DND-41 (cell line): Measurements from ENCODE around the gene RRP12.

Experiments used
- EZH2 ChIP-seq: IDR thresholded peaks from 3 replicates; pipeline ENCODE4 v1.6.1; 2012; ENCODE audit warnings: borderline replicate concordance, low read depth, mild to moderate bottlenecking, moderate library complexity, low read length, inconsistent platforms; ENCODE audit not compliant: severe bottlenecking
- TF ChIP-seq, protein P1 (sequence below): IDR thresholded peaks from 2 replicates; pipeline ENCODE4 v1.5.1; 2012; ENCODE audit warnings: borderline replicate concordance, low read length, moderate library complexity, mild to moderate bottlenecking; ENCODE audit not compliant: poor library complexity, severe bottlenecking; ENCODE audit errors: extremely low read depth

DNA sequence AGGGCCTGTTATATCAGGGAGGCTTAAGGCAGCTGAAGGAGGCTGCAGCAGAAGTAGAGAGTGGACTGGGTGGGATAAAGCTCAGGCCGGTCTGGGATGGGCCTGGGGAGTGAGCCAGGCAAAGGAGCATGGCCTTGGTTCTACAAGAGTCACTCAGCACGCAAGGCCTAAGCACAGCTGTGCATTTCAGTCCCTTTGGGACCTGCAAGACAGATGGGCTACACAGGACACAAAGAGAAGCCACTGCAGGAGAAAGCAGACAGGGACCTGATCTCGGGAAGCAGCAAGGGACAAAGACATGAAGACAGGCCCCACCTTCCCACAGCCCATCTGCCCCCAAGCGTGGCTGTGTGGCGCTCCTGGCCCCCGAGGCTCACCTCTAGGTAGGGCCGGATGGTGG lies 29.4 kb downstream of the RRP12 start:
- TF ChIP-seq, protein P1, sequence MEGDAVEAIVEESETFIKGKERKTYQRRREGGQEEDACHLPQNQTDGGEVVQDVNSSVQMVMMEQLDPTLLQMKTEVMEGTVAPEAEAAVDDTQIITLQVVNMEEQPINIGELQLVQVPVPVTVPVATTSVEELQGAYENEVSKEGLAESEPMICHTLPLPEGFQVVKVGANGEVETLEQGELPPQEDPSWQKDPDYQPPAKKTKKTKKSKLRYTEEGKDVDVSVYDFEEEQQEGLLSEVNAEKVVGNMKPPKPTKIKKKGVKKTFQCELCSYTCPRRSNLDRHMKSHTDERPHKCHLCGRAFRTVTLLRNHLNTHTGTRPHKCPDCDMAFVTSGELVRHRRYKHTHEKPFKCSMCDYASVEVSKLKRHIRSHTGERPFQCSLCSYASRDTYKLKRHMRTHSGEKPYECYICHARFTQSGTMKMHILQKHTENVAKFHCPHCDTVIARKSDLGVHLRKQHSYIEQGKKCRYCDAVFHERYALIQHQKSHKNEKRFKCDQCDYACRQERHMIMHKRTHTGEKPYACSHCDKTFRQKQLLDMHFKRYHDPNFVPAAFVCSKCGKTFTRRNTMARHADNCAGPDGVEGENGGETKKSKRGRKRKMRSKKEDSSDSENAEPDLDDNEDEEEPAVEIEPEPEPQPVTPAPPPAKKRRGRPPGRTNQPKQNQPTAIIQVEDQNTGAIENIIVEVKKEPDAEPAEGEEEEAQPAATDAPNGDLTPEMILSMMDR, result no peak
- TF ChIP-seq EZH2, result no peak
